ENCODE measurements around the gene ADCK1. TPM values are rescaled to one million over a fixed set of nuclear protein-coding genes. Genes with fewer than 3 reads are reported as not detected.

The ADCK1 gene
- total and polyA plus RNA-seq, 2 donors (not counting 3 experiments of a cell fraction or from before 2014, with no cell fraction given) = 4.2 to 6.9 TPM

DNA sequence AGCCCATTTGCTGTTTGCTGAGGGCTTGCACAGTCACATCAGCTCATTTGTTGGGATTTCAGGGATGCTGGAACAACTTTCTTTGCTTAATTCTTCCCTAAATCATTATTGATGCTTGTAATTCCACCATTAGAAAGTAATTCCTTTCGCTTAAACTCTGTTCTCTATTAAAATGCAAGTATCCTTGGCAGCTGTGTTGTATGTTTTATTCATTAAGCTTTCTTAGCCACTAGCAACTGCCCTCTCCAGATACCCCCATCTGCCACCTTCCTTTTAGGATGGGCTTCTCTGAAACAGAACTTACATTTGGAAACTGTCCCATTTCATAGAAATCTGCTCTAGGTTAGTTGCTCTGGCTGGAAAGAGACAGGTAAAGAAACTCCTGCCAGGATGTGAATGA, 43.7 kb downstream of the ADCK1 start:
- H3K9me1 ChIP-seq (replicated peaks; ENCODE audit: control insufficient read depth, extremely low read depth, insufficient read depth, low read length) = no peaks in the 10 kb centered on the region
- intact Hi-C loops (cut with micrococcal nuclease) = no loop called here
- POLR2A ChIA-PET = no interaction called here
- H3K36me3 ChIP-seq (ENCODE audit: control insufficient read depth in 2 of 2, extremely low read depth in 1 of 2, insufficient read depth in 2 of 2, low read length in 2 of 2) = no peaks in the 10 kb centered on the region
- no peak overlapping the region for H3K4me2 ChIP-seq (ENCODE audit: insufficient read depth, low read length)
- no peaks in the 10 kb centered on the region for H3K27me3 ChIP-seq (ENCODE audit: control insufficient read depth in 2 of 2, insufficient read depth in 2 of 2, low read length in 2 of 2)
- no peaks in the 10 kb centered on the region for H3K4me1 ChIP-seq (ENCODE audit: control insufficient read depth, extremely low read depth, insufficient read depth, low read length)
- CTCF ChIA-PET = interaction anchor here (1.4 kb wide), 1 partner anchor 18 kb away, joined by 5 read pairs; no protein-coding TSS in a partner anchor
- no peak overlapping the region for H2AFZ ChIP-seq (ENCODE audit: low read depth, low read length)
- no peaks in the 10 kb centered on the region for H4K20me1 ChIP-seq (replicated peaks; ENCODE audit: control insufficient read depth, extremely low read depth, insufficient read depth, low read length)
- TF ChIP-seq POLR2A (IDR thresholded peaks at IDR 0.05; ENCODE audit: low read depth, low read length) = no peak
- TF ChIP-seq MYC (IDR thresholded peaks at IDR 0.05; ENCODE audit: low read depth, low read length) = no peak
- TF ChIP-seq POLR2AphosphoS5 (IDR thresholded peaks at IDR 0.05; ENCODE audit: insufficient read depth, low read depth, low read length) = no peak
- TF ChIP-seq, protein P1, sequence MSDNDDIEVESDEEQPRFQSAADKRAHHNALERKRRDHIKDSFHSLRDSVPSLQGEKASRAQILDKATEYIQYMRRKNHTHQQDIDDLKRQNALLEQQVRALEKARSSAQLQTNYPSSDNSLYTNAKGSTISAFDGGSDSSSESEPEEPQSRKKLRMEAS (IDR thresholded peaks at IDR 0.05; ENCODE audit: insufficient read depth, insufficient read length) = no peak
- TF ChIP-seq EZH2 (IDR thresholded peaks at IDR 0.05; ENCODE audit: borderline replicate concordance, low read depth, low read length, severe bottlenecking) = no peak
- TF ChIP-seq FOS (IDR thresholded peaks at IDR 0.05; ENCODE audit: borderline replicate concordance, insufficient read depth, low read length) = no peak
- TF ChIP-seq, protein P2, sequence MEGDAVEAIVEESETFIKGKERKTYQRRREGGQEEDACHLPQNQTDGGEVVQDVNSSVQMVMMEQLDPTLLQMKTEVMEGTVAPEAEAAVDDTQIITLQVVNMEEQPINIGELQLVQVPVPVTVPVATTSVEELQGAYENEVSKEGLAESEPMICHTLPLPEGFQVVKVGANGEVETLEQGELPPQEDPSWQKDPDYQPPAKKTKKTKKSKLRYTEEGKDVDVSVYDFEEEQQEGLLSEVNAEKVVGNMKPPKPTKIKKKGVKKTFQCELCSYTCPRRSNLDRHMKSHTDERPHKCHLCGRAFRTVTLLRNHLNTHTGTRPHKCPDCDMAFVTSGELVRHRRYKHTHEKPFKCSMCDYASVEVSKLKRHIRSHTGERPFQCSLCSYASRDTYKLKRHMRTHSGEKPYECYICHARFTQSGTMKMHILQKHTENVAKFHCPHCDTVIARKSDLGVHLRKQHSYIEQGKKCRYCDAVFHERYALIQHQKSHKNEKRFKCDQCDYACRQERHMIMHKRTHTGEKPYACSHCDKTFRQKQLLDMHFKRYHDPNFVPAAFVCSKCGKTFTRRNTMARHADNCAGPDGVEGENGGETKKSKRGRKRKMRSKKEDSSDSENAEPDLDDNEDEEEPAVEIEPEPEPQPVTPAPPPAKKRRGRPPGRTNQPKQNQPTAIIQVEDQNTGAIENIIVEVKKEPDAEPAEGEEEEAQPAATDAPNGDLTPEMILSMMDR (IDR thresholded peaks at IDR 0.05; ENCODE audit: extremely low read depth in 1 of 2, insufficient read depth in 1 of 2, low read depth in 1 of 2, low read length in 2 of 2) = no peak
- TF ChIP-seq JUN (IDR thresholded peaks at IDR 0.05; ENCODE audit: borderline replicate concordance, insufficient read depth, insufficient read length, low read depth) = no peak
- no peaks in the 10 kb centered on the region for H3K79me2 ChIP-seq (ENCODE audit: control insufficient read depth, insufficient read depth, low read length)
- no peak overlapping the region for H3K4me3 ChIP-seq (replicated peaks in 1 of 3; ENCODE audit: insufficient read depth in 1 of 3, low read depth in 1 of 3, low read length in 3 of 3)
- BruUV-seq (replicated peaks) = no TSS peak
- no peak overlapping the region for H3K9ac ChIP-seq (replicated peaks; ENCODE audit: extremely low read depth, insufficient read depth, low read length)
- H3K9me3 ChIP-seq (replicated peaks; ENCODE audit: control insufficient read depth, insufficient read depth, low read length) = no peaks in the 10 kb centered on the region
- FAIRE-seq = no peak
- DNase-seq (ENCODE audit: low read depth, low spot score) = no peak
- no peak overlapping the region for H3K27ac ChIP-seq (ENCODE audit: insufficient read depth, low read depth, low read length)
- dilution Hi-C loops (cut with MboI; ENCODE audit: extremely low pct_ligation_motif_present, low sequenced_read_pairs) = no loop called here
